Measurements from ENCODE around the gene NCAN. TPM values are rescaled to one million over a fixed set of nuclear protein-coding genes. Genes with fewer than 3 reads are reported as not detected.

Gene NCAN
- total RNA-seq, 1 experiment from 2014 or later, result 3.0 TPM

DNA sequence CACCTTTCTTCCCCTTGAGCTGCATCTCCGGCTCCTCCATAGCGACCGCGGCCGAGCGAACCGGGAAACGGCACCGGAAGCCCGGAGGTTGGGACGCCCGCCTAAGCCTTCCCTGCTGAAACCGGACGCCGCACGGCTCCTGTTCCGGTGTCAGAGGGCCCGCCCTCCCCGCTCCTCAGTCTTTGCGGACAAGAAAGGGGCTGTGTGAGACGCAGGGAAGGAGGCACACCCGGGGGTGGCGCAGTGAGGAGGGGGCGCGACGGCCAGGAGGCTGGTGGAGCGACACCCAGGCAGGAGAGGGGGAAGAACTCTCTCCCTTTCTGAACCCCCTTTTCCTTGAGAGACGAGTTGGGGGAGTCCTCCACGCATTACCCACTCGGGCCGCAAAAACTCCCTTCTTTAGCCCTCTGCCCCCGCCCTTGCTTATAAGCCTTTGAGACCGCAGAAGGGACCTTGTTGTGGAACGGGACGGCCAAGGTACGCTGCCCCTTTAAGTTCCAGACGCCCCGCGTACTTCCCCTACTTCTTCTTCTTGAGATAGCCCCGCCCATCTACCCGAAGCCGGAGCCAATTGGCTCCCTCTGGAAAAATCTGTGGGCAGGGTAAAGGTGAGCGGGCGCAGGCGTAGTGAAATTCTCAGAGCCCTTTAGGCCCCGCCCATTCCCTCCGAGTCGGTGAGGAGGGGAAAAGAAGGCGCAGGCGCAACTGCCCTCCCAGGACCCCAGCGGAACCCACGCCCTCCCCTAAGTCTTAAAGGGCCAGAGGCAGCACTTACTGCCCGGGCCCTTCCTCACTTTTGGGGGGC is 19.5 kb upstream of the NCAN start, which contains the start of the genes BORCS8 and RFXANK (continued):
- TF ChIP-seq, protein P1, sequence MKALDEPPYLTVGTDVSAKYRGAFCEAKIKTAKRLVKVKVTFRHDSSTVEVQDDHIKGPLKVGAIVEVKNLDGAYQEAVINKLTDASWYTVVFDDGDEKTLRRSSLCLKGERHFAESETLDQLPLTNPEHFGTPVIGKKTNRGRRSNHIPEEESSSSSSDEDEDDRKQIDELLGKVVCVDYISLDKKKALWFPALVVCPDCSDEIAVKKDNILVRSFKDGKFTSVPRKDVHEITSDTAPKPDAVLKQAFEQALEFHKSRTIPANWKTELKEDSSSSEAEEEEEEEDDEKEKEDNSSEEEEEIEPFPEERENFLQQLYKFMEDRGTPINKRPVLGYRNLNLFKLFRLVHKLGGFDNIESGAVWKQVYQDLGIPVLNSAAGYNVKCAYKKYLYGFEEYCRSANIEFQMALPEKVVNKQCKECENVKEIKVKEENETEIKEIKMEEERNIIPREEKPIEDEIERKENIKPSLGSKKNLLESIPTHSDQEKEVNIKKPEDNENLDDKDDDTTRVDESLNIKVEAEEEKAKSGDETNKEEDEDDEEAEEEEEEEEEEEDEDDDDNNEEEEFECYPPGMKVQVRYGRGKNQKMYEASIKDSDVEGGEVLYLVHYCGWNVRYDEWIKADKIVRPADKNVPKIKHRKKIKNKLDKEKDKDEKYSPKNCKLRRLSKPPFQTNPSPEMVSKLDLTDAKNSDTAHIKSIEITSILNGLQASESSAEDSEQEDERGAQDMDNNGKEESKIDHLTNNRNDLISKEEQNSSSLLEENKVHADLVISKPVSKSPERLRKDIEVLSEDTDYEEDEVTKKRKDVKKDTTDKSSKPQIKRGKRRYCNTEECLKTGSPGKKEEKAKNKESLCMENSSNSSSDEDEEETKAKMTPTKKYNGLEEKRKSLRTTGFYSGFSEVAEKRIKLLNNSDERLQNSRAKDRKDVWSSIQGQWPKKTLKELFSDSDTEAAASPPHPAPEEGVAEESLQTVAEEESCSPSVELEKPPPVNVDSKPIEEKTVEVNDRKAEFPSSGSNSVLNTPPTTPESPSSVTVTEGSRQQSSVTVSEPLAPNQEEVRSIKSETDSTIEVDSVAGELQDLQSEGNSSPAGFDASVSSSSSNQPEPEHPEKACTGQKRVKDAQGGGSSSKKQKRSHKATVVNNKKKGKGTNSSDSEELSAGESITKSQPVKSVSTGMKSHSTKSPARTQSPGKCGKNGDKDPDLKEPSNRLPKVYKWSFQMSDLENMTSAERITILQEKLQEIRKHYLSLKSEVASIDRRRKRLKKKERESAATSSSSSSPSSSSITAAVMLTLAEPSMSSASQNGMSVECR (CRISPR knock-in tag; IDR thresholded peaks at IDR 0.05; ENCODE audit: borderline replicate concordance), result peak; percentile 94
- TF ChIP-seq RELA (CRISPR knock-in tag; IDR thresholded peaks at IDR 0.05; ENCODE audit: borderline replicate concordance), result no peak
- no peak for TF ChIP-seq ZNF219 (CRISPR knock-in tag; IDR thresholded peaks at IDR 0.05; ENCODE audit: borderline replicate concordance)
- TF ChIP-seq, protein P2, sequence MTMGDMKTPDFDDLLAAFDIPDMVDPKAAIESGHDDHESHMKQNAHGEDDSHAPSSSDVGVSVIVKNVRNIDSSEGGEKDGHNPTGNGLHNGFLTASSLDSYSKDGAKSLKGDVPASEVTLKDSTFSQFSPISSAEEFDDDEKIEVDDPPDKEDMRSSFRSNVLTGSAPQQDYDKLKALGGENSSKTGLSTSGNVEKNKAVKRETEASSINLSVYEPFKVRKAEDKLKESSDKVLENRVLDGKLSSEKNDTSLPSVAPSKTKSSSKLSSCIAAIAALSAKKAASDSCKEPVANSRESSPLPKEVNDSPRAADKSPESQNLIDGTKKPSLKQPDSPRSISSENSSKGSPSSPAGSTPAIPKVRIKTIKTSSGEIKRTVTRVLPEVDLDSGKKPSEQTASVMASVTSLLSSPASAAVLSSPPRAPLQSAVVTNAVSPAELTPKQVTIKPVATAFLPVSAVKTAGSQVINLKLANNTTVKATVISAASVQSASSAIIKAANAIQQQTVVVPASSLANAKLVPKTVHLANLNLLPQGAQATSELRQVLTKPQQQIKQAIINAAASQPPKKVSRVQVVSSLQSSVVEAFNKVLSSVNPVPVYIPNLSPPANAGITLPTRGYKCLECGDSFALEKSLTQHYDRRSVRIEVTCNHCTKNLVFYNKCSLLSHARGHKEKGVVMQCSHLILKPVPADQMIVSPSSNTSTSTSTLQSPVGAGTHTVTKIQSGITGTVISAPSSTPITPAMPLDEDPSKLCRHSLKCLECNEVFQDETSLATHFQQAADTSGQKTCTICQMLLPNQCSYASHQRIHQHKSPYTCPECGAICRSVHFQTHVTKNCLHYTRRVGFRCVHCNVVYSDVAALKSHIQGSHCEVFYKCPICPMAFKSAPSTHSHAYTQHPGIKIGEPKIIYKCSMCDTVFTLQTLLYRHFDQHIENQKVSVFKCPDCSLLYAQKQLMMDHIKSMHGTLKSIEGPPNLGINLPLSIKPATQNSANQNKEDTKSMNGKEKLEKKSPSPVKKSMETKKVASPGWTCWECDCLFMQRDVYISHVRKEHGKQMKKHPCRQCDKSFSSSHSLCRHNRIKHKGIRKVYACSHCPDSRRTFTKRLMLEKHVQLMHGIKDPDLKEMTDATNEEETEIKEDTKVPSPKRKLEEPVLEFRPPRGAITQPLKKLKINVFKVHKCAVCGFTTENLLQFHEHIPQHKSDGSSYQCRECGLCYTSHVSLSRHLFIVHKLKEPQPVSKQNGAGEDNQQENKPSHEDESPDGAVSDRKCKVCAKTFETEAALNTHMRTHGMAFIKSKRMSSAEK (CRISPR knock-in tag; IDR thresholded peaks at IDR 0.05; ENCODE audit: borderline replicate concordance), result no peak
- TF ChIP-seq EMX1 (CRISPR knock-in tag; IDR thresholded peaks at IDR 0.05), result 0 out of 2 replicates have a peak, but pooled peaks have one; percentile 68
- TF ChIP-seq TCF7 (CRISPR knock-in tag; IDR thresholded peaks at IDR 0.05; ENCODE audit: low read depth), result no peak
- TF ChIP-seq ZNF138 (CRISPR knock-in tag; conservative IDR thresholded peaks at IDR 0.05), result no peak
- TF ChIP-seq SMAD4 (CRISPR knock-in tag; IDR thresholded peaks at IDR 0.05), result peak; percentile 68; the same call in 1 of the 2 replicates
- TF ChIP-seq FOXP1 (CRISPR knock-in tag; IDR thresholded peaks at IDR 0.05; ENCODE audit: borderline replicate concordance), result peak; percentile 76
- TF ChIP-seq, protein P3, sequence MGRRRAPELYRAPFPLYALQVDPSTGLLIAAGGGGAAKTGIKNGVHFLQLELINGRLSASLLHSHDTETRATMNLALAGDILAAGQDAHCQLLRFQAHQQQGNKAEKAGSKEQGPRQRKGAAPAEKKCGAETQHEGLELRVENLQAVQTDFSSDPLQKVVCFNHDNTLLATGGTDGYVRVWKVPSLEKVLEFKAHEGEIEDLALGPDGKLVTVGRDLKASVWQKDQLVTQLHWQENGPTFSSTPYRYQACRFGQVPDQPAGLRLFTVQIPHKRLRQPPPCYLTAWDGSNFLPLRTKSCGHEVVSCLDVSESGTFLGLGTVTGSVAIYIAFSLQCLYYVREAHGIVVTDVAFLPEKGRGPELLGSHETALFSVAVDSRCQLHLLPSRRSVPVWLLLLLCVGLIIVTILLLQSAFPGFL (CRISPR knock-in tag; IDR thresholded peaks at IDR 0.05; ENCODE audit: borderline replicate concordance), result no peak
- TF ChIP-seq JUN (CRISPR knock-in tag; IDR thresholded peaks at IDR 0.05), result peak; percentile 67; the same call in 1 of the 2 replicates
- TF ChIP-seq, protein P4, sequence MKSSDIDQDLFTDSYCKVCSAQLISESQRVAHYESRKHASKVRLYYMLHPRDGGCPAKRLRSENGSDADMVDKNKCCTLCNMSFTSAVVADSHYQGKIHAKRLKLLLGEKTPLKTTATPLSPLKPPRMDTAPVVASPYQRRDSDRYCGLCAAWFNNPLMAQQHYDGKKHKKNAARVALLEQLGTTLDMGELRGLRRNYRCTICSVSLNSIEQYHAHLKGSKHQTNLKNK (CRISPR knock-in tag; IDR thresholded peaks at IDR 0.05), result 0 out of 2 replicates have a peak, but pooled peaks have one; percentile 13
- TF ChIP-seq NFATC4 (CRISPR knock-in tag; IDR thresholded peaks at IDR 0.05), result no peak
- no peak for TF ChIP-seq ZNF423 (CRISPR knock-in tag; IDR thresholded peaks at IDR 0.05)
- TF ChIP-seq, protein P5, sequence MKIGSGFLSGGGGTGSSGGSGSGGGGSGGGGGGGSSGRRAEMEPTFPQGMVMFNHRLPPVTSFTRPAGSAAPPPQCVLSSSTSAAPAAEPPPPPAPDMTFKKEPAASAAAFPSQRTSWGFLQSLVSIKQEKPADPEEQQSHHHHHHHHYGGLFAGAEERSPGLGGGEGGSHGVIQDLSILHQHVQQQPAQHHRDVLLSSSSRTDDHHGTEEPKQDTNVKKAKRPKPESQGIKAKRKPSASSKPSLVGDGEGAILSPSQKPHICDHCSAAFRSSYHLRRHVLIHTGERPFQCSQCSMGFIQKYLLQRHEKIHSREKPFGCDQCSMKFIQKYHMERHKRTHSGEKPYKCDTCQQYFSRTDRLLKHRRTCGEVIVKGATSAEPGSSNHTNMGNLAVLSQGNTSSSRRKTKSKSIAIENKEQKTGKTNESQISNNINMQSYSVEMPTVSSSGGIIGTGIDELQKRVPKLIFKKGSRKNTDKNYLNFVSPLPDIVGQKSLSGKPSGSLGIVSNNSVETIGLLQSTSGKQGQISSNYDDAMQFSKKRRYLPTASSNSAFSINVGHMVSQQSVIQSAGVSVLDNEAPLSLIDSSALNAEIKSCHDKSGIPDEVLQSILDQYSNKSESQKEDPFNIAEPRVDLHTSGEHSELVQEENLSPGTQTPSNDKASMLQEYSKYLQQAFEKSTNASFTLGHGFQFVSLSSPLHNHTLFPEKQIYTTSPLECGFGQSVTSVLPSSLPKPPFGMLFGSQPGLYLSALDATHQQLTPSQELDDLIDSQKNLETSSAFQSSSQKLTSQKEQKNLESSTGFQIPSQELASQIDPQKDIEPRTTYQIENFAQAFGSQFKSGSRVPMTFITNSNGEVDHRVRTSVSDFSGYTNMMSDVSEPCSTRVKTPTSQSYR (CRISPR knock-in tag; IDR thresholded peaks at IDR 0.05), result peak; percentile 77; the same call in 1 of the 2 replicates
- no peak for TF ChIP-seq NR2C2 (CRISPR knock-in tag; IDR thresholded peaks at IDR 0.05)
- TF ChIP-seq, protein P6, sequence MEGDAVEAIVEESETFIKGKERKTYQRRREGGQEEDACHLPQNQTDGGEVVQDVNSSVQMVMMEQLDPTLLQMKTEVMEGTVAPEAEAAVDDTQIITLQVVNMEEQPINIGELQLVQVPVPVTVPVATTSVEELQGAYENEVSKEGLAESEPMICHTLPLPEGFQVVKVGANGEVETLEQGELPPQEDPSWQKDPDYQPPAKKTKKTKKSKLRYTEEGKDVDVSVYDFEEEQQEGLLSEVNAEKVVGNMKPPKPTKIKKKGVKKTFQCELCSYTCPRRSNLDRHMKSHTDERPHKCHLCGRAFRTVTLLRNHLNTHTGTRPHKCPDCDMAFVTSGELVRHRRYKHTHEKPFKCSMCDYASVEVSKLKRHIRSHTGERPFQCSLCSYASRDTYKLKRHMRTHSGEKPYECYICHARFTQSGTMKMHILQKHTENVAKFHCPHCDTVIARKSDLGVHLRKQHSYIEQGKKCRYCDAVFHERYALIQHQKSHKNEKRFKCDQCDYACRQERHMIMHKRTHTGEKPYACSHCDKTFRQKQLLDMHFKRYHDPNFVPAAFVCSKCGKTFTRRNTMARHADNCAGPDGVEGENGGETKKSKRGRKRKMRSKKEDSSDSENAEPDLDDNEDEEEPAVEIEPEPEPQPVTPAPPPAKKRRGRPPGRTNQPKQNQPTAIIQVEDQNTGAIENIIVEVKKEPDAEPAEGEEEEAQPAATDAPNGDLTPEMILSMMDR (IDR thresholded peaks at IDR 0.05), result no peak
- TF ChIP-seq NFYB (CRISPR knock-in tag; conservative IDR thresholded peaks at IDR 0.05; ENCODE audit: low read depth), result no peak
- no peak for TF ChIP-seq SOX15 (CRISPR knock-in tag; IDR thresholded peaks at IDR 0.05)
- TF ChIP-seq, protein P7, sequence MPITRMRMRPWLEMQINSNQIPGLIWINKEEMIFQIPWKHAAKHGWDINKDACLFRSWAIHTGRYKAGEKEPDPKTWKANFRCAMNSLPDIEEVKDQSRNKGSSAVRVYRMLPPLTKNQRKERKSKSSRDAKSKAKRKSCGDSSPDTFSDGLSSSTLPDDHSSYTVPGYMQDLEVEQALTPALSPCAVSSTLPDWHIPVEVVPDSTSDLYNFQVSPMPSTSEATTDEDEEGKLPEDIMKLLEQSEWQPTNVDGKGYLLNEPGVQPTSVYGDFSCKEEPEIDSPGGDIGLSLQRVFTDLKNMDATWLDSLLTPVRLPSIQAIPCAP (CRISPR knock-in tag; IDR thresholded peaks at IDR 0.05), result 0 out of 2 replicates have a peak, but pooled peaks have one; percentile 70
- TF ChIP-seq, protein P8, sequence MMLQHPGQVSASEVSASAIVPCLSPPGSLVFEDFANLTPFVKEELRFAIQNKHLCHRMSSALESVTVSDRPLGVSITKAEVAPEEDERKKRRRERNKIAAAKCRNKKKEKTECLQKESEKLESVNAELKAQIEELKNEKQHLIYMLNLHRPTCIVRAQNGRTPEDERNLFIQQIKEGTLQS (CRISPR knock-in tag; conservative IDR thresholded peaks at IDR 0.05), result no peak
